ENCODE data around the gene EPB41.

DNA sequence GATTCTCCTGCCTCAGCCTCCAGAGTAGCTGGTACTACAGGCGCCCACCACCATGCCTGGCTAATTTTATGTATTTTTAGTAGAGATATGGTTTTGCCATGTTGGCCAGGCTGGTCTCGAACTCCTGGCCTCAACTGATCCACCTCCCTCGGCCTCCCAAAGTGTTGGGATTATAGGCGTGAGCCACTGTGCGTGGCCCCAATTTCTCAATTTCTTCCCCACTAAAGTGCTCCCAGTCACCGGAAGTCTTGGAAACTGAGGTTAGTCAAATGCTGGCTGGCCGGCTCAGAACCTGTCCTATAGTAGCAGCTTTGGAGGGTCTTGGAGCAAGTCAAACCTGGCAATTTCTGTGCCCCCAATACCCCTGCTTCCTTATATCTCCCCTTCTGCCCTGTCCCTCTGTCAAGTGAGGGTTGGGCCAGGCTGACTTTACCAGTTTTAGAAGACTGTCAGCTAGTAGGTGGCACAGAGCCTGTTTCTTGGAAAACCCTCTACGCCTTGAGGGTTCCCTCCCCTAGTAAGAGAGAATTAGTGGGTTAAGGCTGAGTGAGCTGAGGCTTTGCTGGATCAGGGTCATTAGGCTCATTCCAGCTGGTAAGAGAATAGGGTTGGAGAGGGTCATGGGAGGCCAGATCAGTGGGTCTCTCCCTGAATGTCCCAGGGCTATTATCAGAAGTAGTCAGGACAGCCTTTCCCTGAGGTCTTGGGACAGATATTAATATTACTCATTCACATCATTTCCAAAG, 8.3 kb upstream of the EPB41 start:
- TF ChIP-seq, protein P1, sequence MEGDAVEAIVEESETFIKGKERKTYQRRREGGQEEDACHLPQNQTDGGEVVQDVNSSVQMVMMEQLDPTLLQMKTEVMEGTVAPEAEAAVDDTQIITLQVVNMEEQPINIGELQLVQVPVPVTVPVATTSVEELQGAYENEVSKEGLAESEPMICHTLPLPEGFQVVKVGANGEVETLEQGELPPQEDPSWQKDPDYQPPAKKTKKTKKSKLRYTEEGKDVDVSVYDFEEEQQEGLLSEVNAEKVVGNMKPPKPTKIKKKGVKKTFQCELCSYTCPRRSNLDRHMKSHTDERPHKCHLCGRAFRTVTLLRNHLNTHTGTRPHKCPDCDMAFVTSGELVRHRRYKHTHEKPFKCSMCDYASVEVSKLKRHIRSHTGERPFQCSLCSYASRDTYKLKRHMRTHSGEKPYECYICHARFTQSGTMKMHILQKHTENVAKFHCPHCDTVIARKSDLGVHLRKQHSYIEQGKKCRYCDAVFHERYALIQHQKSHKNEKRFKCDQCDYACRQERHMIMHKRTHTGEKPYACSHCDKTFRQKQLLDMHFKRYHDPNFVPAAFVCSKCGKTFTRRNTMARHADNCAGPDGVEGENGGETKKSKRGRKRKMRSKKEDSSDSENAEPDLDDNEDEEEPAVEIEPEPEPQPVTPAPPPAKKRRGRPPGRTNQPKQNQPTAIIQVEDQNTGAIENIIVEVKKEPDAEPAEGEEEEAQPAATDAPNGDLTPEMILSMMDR (IDR thresholded peaks at IDR 0.05) = no peak
- no peak for TF ChIP-seq POLR2A (IDR thresholded peaks at IDR 0.05)
